GM21423 (cell line): ENCODE results near the gene PACSIN1.

Experiments used
- ATAC-seq: cut with Tn5 transposase; IDR thresholded peaks from one replicate; pipeline ENCODE4 v1.9.1; 2021; ENCODE audit warnings: mild to moderate bottlenecking, moderate library complexity; ENCODE audit not compliant: unreplicated experiment

Gene PACSIN1

GRCh38 chr6:34514112-34514511 lies 48.2 kb downstream of the PACSIN1 start:
- no peak for ATAC-seq

GRCh38 chr6:34514593-34515472 lies 49.0 kb downstream of the PACSIN1 start:
- no peak for ATAC-seq

- no peak for ATAC-seq
These were observed 49.9 kb downstream of the PACSIN1 start for GRCh38 chr6:34515473-34516387.

GRCh38 chr6:34516391-34517324 lies 50.8 kb downstream of the PACSIN1 start:
- no peak for ATAC-seq

- ATAC-seq: no peak
These were observed 51.6 kb downstream of the PACSIN1 start for GRCh38 chr6:34517461-34517881.

- ATAC-seq: no peak
These were observed 52.1 kb downstream of the PACSIN1 start for GRCh38 chr6:34517966-34518365.

- no peak for ATAC-seq
These were observed 52.9 kb downstream of the PACSIN1 start for GRCh38 chr6:34518669-34519365.

GRCh38 chr6:34519971-34520644 lies 54.2 kb downstream of the PACSIN1 start:
- no peak for ATAC-seq

GRCh38 chr6:34520645-34521462 lies 55.0 kb downstream of the PACSIN1 start:
- ATAC-seq: no peak

- no peak for ATAC-seq
These were observed 55.8 kb downstream of the PACSIN1 start for GRCh38 chr6:34521463-34522285.

GRCh38 chr6:34522761-34523160 lies 56.9 kb downstream of the PACSIN1 start:
- no peak for ATAC-seq

- ATAC-seq: no peak
These were observed 57.7 kb downstream of the PACSIN1 start for GRCh38 chr6:34523441-34524206.

- no peak for ATAC-seq
These were observed 58.6 kb downstream of the PACSIN1 start for GRCh38 chr6:34524499-34524898.

GRCh38 chr6:34524971-34525370 lies 59.1 kb downstream of the PACSIN1 start:
- ATAC-seq: no peak

GRCh38 chr6:34525431-34526175 lies 59.7 kb downstream of the PACSIN1 start:
- no peak for ATAC-seq

GRCh38 chr6:34526241-34526972 lies 60.5 kb downstream of the PACSIN1 start:
- no peak for ATAC-seq
